A549 treated with Mapracorat at 1 μM for 4 hours (cell line): ENCODE results near the gene UTP20. TPM values are rescaled to one million over a fixed set of nuclear protein-coding genes. Genes with fewer than 3 reads are reported as not detected.

Experiments used
- total RNA-seq: library from RNA; stranded (reverse); fragments of 200-300 nt; extraction: Qiagen RNA extraction; gene quantifications from 5 replicates; pipeline ENCODE4 v1.2.3, GENCODE V29; 2022

The UTP20 gene
- 13.7 to 16.7 TPM (median 14.8 TPM) in 5 replicates for total RNA-seq

DNA sequence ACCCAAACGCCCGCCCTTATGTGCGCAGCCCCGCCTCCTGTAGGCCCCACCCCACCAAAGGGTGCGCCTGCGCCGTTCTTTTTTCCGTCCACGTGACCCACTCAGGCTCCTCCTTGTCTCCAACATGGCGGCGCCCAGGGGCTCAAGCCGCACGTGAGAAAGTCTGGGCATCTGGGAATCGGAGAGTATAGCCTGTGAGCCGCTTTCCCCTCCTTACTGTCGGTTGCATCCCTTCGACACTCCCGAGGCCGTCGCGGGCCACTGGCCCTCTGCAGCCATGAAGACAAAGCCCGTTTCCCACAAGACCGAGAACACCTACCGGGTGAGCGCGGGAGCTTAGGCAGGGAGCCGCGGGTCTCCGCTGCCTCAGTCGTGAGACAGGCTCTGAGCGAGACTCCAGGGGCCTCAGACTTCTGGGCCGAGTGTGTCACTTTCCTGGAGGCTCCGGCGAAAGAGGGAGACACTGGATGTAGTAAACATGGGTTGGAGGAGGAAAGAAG, at the start of gene UTP20:
TSS of gene UTP20 (plus strand) at position 100 of the 500 bp plus-strand sequence. CDS start at position 278, 178 bp downstream.

DNA sequence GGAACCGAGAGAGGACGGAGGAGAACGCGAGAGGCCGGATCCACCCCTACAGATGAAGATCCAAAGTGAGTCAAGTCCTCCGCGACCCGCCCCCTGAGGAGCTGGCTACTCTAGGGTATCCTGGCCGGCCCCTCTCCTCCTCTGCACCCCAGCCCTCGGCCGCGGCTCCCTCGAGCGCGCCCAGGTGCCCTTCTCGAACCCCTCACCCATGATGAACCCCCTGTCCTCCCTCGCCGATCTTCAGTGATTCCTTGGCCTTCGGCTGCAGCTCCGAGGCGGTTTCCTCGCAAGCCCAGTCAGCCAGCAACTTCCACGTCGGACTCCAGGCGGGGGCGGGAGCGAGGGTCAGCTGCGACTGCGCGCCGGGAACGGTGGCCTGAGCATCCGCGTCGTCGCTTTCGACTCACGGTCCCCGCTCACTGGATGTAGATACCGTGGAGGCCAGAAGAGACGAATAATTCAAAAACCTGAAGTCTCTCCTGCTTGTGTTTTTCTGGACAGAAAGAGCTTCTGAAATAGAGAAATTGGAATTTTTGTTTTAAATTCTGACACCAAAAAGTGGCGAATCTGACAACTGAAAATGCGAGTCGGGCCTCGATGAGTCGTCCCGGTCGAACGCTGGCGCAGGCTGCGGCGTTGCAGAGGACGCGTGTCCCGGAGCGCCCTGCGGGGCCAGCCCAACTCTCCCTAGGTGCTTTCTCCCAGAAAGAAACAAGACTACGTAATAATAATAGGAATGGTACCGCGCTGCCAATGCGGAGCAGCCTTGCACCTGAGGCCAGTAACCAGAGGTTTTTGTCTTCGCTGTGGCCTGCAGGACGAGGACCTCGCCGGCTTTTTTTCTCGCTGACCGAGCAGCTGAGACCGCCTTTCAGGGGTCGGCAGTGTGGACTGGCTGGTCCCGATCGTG, 127.8 kb downstream of the UTP20 start, which contains the start of gene ARL1:
TSS of gene ARL1 (minus strand) at position 337 of the 910 bp plus-strand sequence. CDS start at position 210, 127 bp downstream.

Other genes starting within 250 kb of the UTP20 start
- gene SLC5A8, start 69.9 kb upstream of the UTP20 start, total RNA-seq: not detected in 5 replicates
- gene ARL1, start 127.7 kb downstream of the UTP20 start, total RNA-seq: 58.0 to 66.9 TPM (median 64.5 TPM) in 5 replicates
- gene SPIC, start 195.2 kb downstream of the UTP20 start, total RNA-seq: not detected in 5 replicates